SU-DHL-6 (cell line): ENCODE measurements around the gene MCF2L2.

Source experiments
- H2AFZ ChIP-seq: fragments of 200-600 bp; sonication (generic); 2 replicates; pipeline ENCODE4 v1.6.1; 2014; ENCODE audit warnings: low read depth, mild to moderate bottlenecking, moderate library complexity, mixed read lengths, antibody characterized with exemption, low read length; ENCODE audit not compliant: severe bottlenecking
- H3F3A ChIP-seq: fragments of 200-600 bp; shearing (Covaris generic); 2 replicates; pipeline ENCODE4 v1.6.0; 2016; ENCODE audit warnings: antibody characterized with exemption, mild to moderate bottlenecking; ENCODE audit not compliant: insufficient read depth
- H3K27ac ChIP-seq: fragments of 200-600 bp; sonication (generic); 2 replicates; pipeline ENCODE4 v1.5.1; 2016; ENCODE audit warnings: low read depth, mild to moderate bottlenecking, low read length, moderate library complexity, mixed read lengths
- H3K27me3 ChIP-seq: fragments of 200-600 bp; sonication (generic), shearing (Covaris generic); 2 replicates; pipeline ENCODE4 v1.6.0; 2014; ENCODE audit warnings: mild to moderate bottlenecking, low read length
- H3K36me3 ChIP-seq: fragments of 200-600 bp; sonication (generic); 2 replicates; pipeline ENCODE4 v1.6.1; 2014; ENCODE audit warnings: mild to moderate bottlenecking, low read length, mixed read lengths
- H3K4me2 ChIP-seq: fragments of 300-600, 200-600 bp; shearing (Covaris generic), sonication (generic); 2 replicates; pipeline ENCODE4 v1.6.0; 2014; ENCODE audit warnings: low read length, low read depth, mild to moderate bottlenecking; ENCODE audit not compliant: poor library complexity, severe bottlenecking
- H3K4me3 ChIP-seq: fragments of 200-600 bp; sonication (generic); 2 replicates; pipeline ENCODE4 v1.5.1; 2014; ENCODE audit warnings: antibody characterized with exemption, low read length, mild to moderate bottlenecking, mixed read lengths; ENCODE audit not compliant: insufficient read depth, poor library complexity, severe bottlenecking
- H3K79me2 ChIP-seq: fragments of 200-600 bp; sonication (generic); 2 replicates; pipeline ENCODE4 v1.6.1; 2014; ENCODE audit warnings: mild to moderate bottlenecking, low read length, moderate library complexity; ENCODE audit not compliant: insufficient read depth
- H3K9ac ChIP-seq: fragments of 200-600 bp; sonication (generic); 2 replicates; pipeline ENCODE4 v1.7.0; 2014; ENCODE audit warnings: mild to moderate bottlenecking, low read length
- H3K9me2 ChIP-seq: fragments of 200-600 bp; sonication (generic); replicated peaks from 2 replicates; pipeline ENCODE4 v1.6.1; 2014; ENCODE audit warnings: low read length; ENCODE audit not compliant: insufficient read depth
- H3K9me3 ChIP-seq: fragments of 200-600 bp; sonication (generic); 2 replicates; pipeline ENCODE4 v1.6.1; 2014; ENCODE audit warnings: low read length, mixed read lengths; ENCODE audit not compliant: insufficient read depth
- H4K20me1 ChIP-seq: fragments of 200-600 bp; sonication (generic); 2 replicates; pipeline ENCODE4 v1.6.1; 2014; ENCODE audit warnings: low read depth, mild to moderate bottlenecking, antibody characterized with exemption, low read length, moderate library complexity, mixed read lengths
- CTCF ChIP-seq: fragments of 200-600 bp; sonication (generic); IDR thresholded peaks from one replicate; pipeline ENCODE4 v1.5.1; 2017; ENCODE audit warnings: antibody characterized with exemption, mild to moderate bottlenecking, low read length, moderate library complexity; ENCODE audit not compliant: insufficient read depth, poor library complexity, severe bottlenecking
- EZH2phosphoT487 ChIP-seq: fragments of 200-600 bp; sonication (generic), shearing (Covaris generic); conservative IDR thresholded peaks from 2 replicates; pipeline ENCODE4 v1.6.1; 2018; ENCODE audit warnings: mild to moderate bottlenecking, antibody characterized with exemption, low read length, moderate library complexity, mixed read lengths

Gene MCF2L2

GRCh38 chr3:183409219-183409618, 19.2 kb downstream of the MCF2L2 start:
- TF ChIP-seq CTCF (no peak), EZH2phosphoT487 (no peak)
- Histone ChIP-seq H3F3A (no peaks in the 10 kb centered on the region), H3K27ac (no peak overlapping the region), H3K27me3 (no peaks in the 10 kb centered on the region), H3K36me3 (no peaks in the 10 kb centered on the region), H4K20me1 (no peaks in the 10 kb centered on the region), H3K4me2 (no peak overlapping the region), H3K9me3 (no peaks in the 10 kb centered on the region), H3K4me3 (no peak overlapping the region), H3K9ac (no peak overlapping the region), H2AFZ (no peak overlapping the region), H3K79me2 (no peaks in the 10 kb centered on the region), H3K9me2 (no peaks in the 10 kb centered on the region)

- Histone ChIP-seq H3F3A (no peaks in the 10 kb centered on the region), H3K9me2 (no peaks in the 10 kb centered on the region), H3K27ac (no peak overlapping the region), H4K20me1 (no peaks in the 10 kb centered on the region), H3K4me3 (no peak overlapping the region), H3K36me3 (no peaks in the 10 kb centered on the region), H3K4me2 (no peak overlapping the region), H3K9me3 (no peaks in the 10 kb centered on the region), H3K9ac (no peak overlapping the region), H3K27me3 (no peaks in the 10 kb centered on the region), H2AFZ (no peak overlapping the region), H3K79me2 (no peaks in the 10 kb centered on the region)
- TF ChIP-seq EZH2phosphoT487 (no peak), CTCF (no peak)
Measured at GRCh38 chr3:183401678-183402077, 26.7 kb downstream of the MCF2L2 start.

- no peaks in the 10 kb centered on the region for H3F3A ChIP-seq
Measured at GRCh38 chr3:183400352-183400751, 28.1 kb downstream of the MCF2L2 start.

More at GRCh38 chr3:183400352-183400751, 28.1 kb downstream of the MCF2L2 start:
- Histone ChIP-seq H3K9me3 (no peaks in the 10 kb centered on the region), H3K4me3 (no peak overlapping the region), H3K27me3 (no peaks in the 10 kb centered on the region), H2AFZ (no peak overlapping the region), H4K20me1 (no peaks in the 10 kb centered on the region), H3K4me2 (no peak overlapping the region), H3K36me3 (no peaks in the 10 kb centered on the region), H3K27ac (no peak overlapping the region), H3K9ac (no peak overlapping the region), H3K79me2 (no peaks in the 10 kb centered on the region), H3K9me2 (no peaks in the 10 kb centered on the region)
- TF ChIP-seq EZH2phosphoT487 = no peak
- no peak for TF ChIP-seq CTCF
